HEK293 (cell line): ENCODE measurements around the gene TMEM127.

ENCODE experiments used
- GLIS1 ChIP-seq: fragments of 450-650 bp; formaldehyde crosslinking; IDR thresholded peaks from 2 replicates; pipeline ENCODE4 v1.5.1; 2016; ENCODE audit warnings: missing biosample characterization, missing genetic modification characterization
- GLIS2 ChIP-seq: fragments of 450-650 bp; formaldehyde crosslinking; IDR thresholded peaks from 2 replicates; pipeline ENCODE4 v1.5.1; 2016; ENCODE audit warnings: missing biosample characterization, missing genetic modification characterization
- OVOL3 ChIP-seq: fragments of 450-650 bp; formaldehyde crosslinking; IDR thresholded peaks from 2 replicates; pipeline ENCODE4 v1.5.1; 2016; ENCODE audit warnings: missing biosample characterization, missing genetic modification characterization
- REPIN1 ChIP-seq: fragments of 450-650 bp; formaldehyde crosslinking; IDR thresholded peaks from 2 replicates; pipeline ENCODE4 v1.5.1; 2017; ENCODE audit warnings: missing biosample characterization, missing genetic modification characterization, low read depth
- SP2 ChIP-seq: fragments of 450-650 bp; formaldehyde crosslinking; IDR thresholded peaks from 2 replicates; pipeline ENCODE4 v1.5.1; 2016; ENCODE audit warnings: missing biosample characterization, missing genetic modification characterization
- SP3 ChIP-seq: fragments of 450-650 bp; formaldehyde crosslinking; IDR thresholded peaks from 2 replicates; pipeline ENCODE4 v1.5.1; 2016; ENCODE audit warnings: missing biosample characterization, missing genetic modification characterization
- ZFHX2 ChIP-seq: fragments of 450-650 bp; formaldehyde crosslinking; conservative IDR thresholded peaks from 2 replicates; pipeline ENCODE4 v1.5.1; 2016; ENCODE audit warnings: missing biosample characterization, missing genetic modification characterization
- ZFP37 ChIP-seq: fragments of 450-650 bp; formaldehyde crosslinking; IDR thresholded peaks from 2 replicates; pipeline ENCODE4 v1.5.1; 2016; ENCODE audit warnings: missing biosample characterization, missing genetic modification characterization
- ZNF202 ChIP-seq: fragments of 450-650 bp; formaldehyde crosslinking; IDR thresholded peaks from 2 replicates; pipeline ENCODE4 v1.5.1; 2016; ENCODE audit warnings: missing biosample characterization, missing genetic modification characterization, borderline replicate concordance
- ZNF23 ChIP-seq: fragments of 450-650 bp; formaldehyde crosslinking; IDR thresholded peaks from 2 replicates; pipeline ENCODE4 v1.5.1; 2016; ENCODE audit warnings: missing biosample characterization, missing genetic modification characterization, borderline replicate concordance
- ZNF24 ChIP-seq: fragments of 450-650 bp; formaldehyde crosslinking; IDR thresholded peaks from 2 replicates; pipeline ENCODE4 v1.5.1; 2016; ENCODE audit warnings: missing biosample characterization, missing genetic modification characterization
- ZNF341 ChIP-seq: fragments of 450-650 bp; formaldehyde crosslinking; IDR thresholded peaks from 2 replicates; pipeline ENCODE4; 2016; ENCODE audit warnings: low read depth, missing biosample characterization, missing genetic modification characterization
- ZNF416 ChIP-seq: fragments of 450-650 bp; formaldehyde crosslinking; IDR thresholded peaks from 2 replicates; pipeline ENCODE4 v1.5.1; 2016; ENCODE audit warnings: missing biosample characterization, missing genetic modification characterization
- ZNF549 ChIP-seq: fragments of 450-650 bp; IDR thresholded peaks from 2 replicates; pipeline ENCODE4 v1.5.1; 2018; ENCODE audit warnings: missing biosample characterization, missing genetic modification characterization, mild to moderate bottlenecking, inconsistent platforms, moderate library complexity
- ZNF596 ChIP-seq: fragments of 450-650 bp; IDR thresholded peaks from 2 replicates; pipeline ENCODE4 v1.5.0; 2018; ENCODE audit warnings: missing biosample characterization, mild to moderate bottlenecking, missing genetic modification characterization, moderate library complexity
- ZNF639 ChIP-seq: fragments of 450-650 bp; formaldehyde crosslinking; IDR thresholded peaks from 2 replicates; pipeline ENCODE4 v1.5.1; 2016; ENCODE audit warnings: missing biosample characterization, missing genetic modification characterization
- ZNF645 ChIP-seq: fragments of 450-650 bp; formaldehyde crosslinking; IDR thresholded peaks from 2 replicates; pipeline ENCODE4; 2016; ENCODE audit warnings: missing biosample characterization, missing genetic modification characterization
- ZNF692 ChIP-seq: fragments of 450-650 bp; formaldehyde crosslinking; IDR thresholded peaks from 2 replicates; pipeline ENCODE4 v1.5.1; 2016; ENCODE audit warnings: missing biosample characterization, missing genetic modification characterization
- ZNF701 ChIP-seq: fragments of 450-650 bp; formaldehyde crosslinking; IDR thresholded peaks from 2 replicates; pipeline ENCODE4 v1.5.1; 2016; ENCODE audit warnings: missing biosample characterization, missing genetic modification characterization
- ZNF76 ChIP-seq: fragments of 450-650 bp; formaldehyde crosslinking; IDR thresholded peaks from 2 replicates; pipeline ENCODE4; 2016; ENCODE audit warnings: low read depth, missing biosample characterization, missing genetic modification characterization, borderline replicate concordance
- ZSCAN30 ChIP-seq: fragments of 450-650 bp; IDR thresholded peaks from 2 replicates; pipeline ENCODE4 v1.5.1; 2018; ENCODE audit warnings: missing biosample characterization, mild to moderate bottlenecking, missing genetic modification characterization, moderate library complexity
- TF ChIP-seq, protein P1 (sequence below): fragments of 450-650 bp; formaldehyde crosslinking; IDR thresholded peaks from 2 replicates; pipeline ENCODE4 v1.5.1; 2016; ENCODE audit warnings: missing biosample characterization, missing genetic modification characterization
- TF ChIP-seq, protein P2 (sequence below): fragments of 450-650 bp; formaldehyde crosslinking; IDR thresholded peaks from 2 replicates; pipeline ENCODE4 v1.5.1; 2017; ENCODE audit warnings: missing biosample characterization, missing genetic modification characterization
- TF ChIP-seq, protein P3 (sequence below): fragments of 450-650 bp; formaldehyde crosslinking; IDR thresholded peaks from 2 replicates; pipeline ENCODE4 v1.5.1; 2016; ENCODE audit warnings: missing biosample characterization, missing genetic modification characterization
- TF ChIP-seq, protein P4 (sequence below): sonication (generic); formaldehyde crosslinking; IDR thresholded peaks from 2 replicates; pipeline ENCODE4 v1.8.1; 2022; ENCODE audit warnings: mild to moderate bottlenecking, moderate library complexity, missing genetic modification reagents

The TMEM127 gene

GRCh38 chr2:96208143-96209010, 57.4 kb downstream of the TMEM127 start, which contains the start of gene STARD7 (continued):
- TF ChIP-seq ZNF23 (tag by site-specific recombination) (no peak), ZNF692 (peak; percentile 58; the same call in 1 of the 2 replicates), SP3 (peak; percentile 79), ZNF24 (tag by site-specific recombination) (0 out of 2 replicates have a peak, but pooled peaks have one; percentile 40), GLIS2 (tag by site-specific recombination) (peak; percentile 87), ZNF341 (no peak), ZFHX2 (tag by site-specific recombination) (peak; percentile 66), ZNF701 (no peak), ZSCAN30 (tag by site-specific recombination) (peak; percentile 78; the same call in 1 of the 2 replicates), ZNF549 (tag by site-specific recombination) (no peak), ZNF202 (tag by site-specific recombination) (no peak), SP2 (tag by site-specific recombination) (peak; percentile 94), ZNF416 (tag by site-specific recombination) (no peak), ZNF645 (tag by site-specific recombination) (no peak), ZNF639 (peak; percentile 50; the same call in 1 of the 2 replicates), REPIN1 (no peak), ZFP37 (peak; percentile 76), ZNF76 (tag by site-specific recombination) (peak; percentile 56; the same call in 1 of the 2 replicates), GLIS1 (peak; percentile 65), ZNF596 (tag by site-specific recombination) (peak; percentile 42; the same call in 1 of the 2 replicates), OVOL3 (tag by site-specific recombination) (0 out of 2 replicates have a peak, but pooled peaks have one; percentile 17)
- TF ChIP-seq, protein P1, sequence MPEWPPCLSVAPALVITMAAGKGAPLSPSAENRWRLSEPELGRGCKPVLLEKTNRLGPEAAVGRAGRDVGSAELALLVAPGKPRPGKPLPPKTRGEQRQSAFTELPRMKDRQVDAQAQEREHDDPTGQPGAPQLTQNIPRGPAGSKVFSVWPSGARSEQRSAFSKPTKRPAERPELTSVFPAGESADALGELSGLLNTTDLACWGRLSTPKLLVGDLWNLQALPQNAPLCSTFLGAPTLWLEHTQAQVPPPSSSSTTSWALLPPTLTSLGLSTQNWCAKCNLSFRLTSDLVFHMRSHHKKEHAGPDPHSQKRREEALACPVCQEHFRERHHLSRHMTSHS (tag by site-specific recombination): no peak
- TF ChIP-seq, protein P2, sequence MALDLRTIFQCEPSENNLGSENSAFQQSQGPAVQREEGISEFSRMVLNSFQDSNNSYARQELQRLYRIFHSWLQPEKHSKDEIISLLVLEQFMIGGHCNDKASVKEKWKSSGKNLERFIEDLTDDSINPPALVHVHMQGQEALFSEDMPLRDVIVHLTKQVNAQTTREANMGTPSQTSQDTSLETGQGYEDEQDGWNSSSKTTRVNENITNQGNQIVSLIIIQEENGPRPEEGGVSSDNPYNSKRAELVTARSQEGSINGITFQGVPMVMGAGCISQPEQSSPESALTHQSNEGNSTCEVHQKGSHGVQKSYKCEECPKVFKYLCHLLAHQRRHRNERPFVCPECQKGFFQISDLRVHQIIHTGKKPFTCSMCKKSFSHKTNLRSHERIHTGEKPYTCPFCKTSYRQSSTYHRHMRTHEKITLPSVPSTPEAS (tag by site-specific recombination): peak; percentile 16; the same call in 1 of the 2 replicates
- TF ChIP-seq, protein P3, sequence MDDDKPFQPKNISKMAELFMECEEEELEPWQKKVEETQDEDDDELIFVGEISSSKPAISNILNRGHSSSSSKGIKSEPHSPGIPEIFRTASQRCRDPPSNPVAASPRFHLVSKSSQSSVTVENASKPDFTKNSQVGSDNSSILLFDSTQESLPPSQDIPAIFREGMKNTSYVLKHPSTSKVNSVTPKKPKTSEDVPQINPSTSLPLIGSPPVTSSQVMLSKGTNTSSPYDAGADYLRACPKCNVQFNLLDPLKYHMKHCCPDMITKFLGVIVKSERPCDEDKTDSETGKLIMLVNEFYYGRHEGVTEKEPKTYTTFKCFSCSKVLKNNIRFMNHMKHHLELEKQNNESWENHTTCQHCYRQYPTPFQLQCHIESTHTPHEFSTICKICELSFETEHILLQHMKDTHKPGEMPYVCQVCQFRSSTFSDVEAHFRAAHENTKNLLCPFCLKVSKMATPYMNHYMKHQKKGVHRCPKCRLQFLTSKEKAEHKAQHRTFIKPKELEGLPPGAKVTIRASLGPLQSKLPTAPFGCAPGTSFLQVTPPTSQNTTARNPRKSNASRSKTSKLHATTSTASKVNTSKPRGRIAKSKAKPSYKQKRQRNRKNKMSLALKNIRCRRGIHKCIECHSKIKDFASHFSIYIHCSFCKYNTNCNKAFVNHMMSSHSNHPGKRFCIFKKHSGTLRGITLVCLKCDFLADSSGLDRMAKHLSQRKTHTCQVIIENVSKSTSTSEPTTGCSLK (tag by site-specific recombination): no peak
- TF ChIP-seq, protein P4, sequence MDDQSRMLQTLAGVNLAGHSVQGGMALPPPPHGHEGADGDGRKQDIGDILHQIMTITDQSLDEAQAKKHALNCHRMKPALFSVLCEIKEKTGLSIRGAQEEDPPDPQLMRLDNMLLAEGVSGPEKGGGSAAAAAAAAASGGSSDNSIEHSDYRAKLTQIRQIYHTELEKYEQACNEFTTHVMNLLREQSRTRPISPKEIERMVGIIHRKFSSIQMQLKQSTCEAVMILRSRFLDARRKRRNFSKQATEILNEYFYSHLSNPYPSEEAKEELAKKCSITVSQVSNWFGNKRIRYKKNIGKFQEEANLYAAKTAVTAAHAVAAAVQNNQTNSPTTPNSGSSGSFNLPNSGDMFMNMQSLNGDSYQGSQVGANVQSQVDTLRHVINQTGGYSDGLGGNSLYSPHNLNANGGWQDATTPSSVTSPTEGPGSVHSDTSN (CRISPR knock-in tag): peak; percentile 95
